8988T (cell line): ENCODE data around the gene AGBL4.

Source experiments
- DNase-seq: peaks from one replicate; pipeline ENCODE4 v3.0.0; 2011

Gene AGBL4

GRCh38 chr1:48675251-48675650, 1348.5 kb downstream of the AGBL4 start:
- no peak for DNase-seq

- DNase-seq, result no peak
These were observed 1349.1 kb downstream of the AGBL4 start for GRCh38 chr1:48674641-48675040.

GRCh38 chr1:48673332-48674105, 1350.2 kb downstream of the AGBL4 start:
- no peak for DNase-seq

GRCh38 chr1:48671578-48671977, 1352.2 kb downstream of the AGBL4 start:
- DNase-seq, result no peak

- DNase-seq, result no peak
These were observed 1353.3 kb downstream of the AGBL4 start for GRCh38 chr1:48670234-48671020.

GRCh38 chr1:48668339-48668738, 1355.4 kb downstream of the AGBL4 start:
- DNase-seq, result no peak

- no peak for DNase-seq
These were observed 1356.0 kb downstream of the AGBL4 start for GRCh38 chr1:48667782-48668181.

- DNase-seq, result no peak
These were observed 1357.9 kb downstream of the AGBL4 start for GRCh38 chr1:48665708-48666407.

- no peak for DNase-seq
These were observed 1361.9 kb downstream of the AGBL4 start for GRCh38 chr1:48661726-48662463.

- no peak for DNase-seq
These were observed 1364.0 kb downstream of the AGBL4 start for GRCh38 chr1:48659801-48660200.

GRCh38 chr1:48657413-48657812, 1366.3 kb downstream of the AGBL4 start:
- no peak for DNase-seq

- DNase-seq, result no peak
These were observed 1369.0 kb downstream of the AGBL4 start for GRCh38 chr1:48654606-48655210.

- no peak for DNase-seq
These were observed 1371.4 kb downstream of the AGBL4 start for GRCh38 chr1:48652334-48652733.

- DNase-seq, result no peak
These were observed 1373.9 kb downstream of the AGBL4 start for GRCh38 chr1:48649880-48650279.

GRCh38 chr1:48645883-48646282, 1377.9 kb downstream of the AGBL4 start:
- DNase-seq, result no peak

GRCh38 chr1:48644905-48645605, 1378.7 kb downstream of the AGBL4 start:
- DNase-seq, result no peak

- DNase-seq, result no peak
These were observed 1379.4 kb downstream of the AGBL4 start for GRCh38 chr1:48644190-48644900.

- DNase-seq, result no peak
These were observed 1380.6 kb downstream of the AGBL4 start for GRCh38 chr1:48643193-48643592.

GRCh38 chr1:48640836-48641492, 1382.8 kb downstream of the AGBL4 start:
- no peak for DNase-seq

GRCh38 chr1:48629867-48630266, 1393.9 kb downstream of the AGBL4 start:
- DNase-seq, result no peak

GRCh38 chr1:48627486-48627885, 1396.3 kb downstream of the AGBL4 start:
- DNase-seq, result no peak
